ENCODE data around the gene CASKIN1.
A peak's percentile ranks its signal among the peaks of the same experiment; 100 is the strongest.

The CASKIN1 gene

DNA sequence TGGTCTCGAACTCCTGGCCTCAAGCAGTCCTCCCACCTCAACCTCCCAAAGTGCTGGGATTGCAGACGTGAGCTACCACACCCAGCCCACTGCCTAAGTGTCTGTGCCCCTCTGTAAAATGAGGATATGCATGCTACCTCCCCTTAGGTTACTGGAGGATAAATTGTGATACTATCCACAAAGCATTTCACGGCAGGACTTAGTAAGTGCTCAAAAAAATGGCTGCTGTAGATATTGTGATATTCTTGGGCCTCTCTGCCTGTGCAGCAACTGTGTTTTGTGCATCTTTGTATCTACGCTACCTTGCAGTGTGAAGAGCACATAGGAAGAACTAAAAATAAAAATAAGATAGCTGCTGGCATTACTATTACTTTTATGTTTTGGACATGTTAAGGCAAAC, 1.9 kb upstream of the CASKIN1 start:
- DNase-seq (ENCODE audit: extremely low spot score, insufficient read length, low read depth) = no peak
- no peak for FAIRE-seq

- no peak for FAIRE-seq
Measured at GRCh38 chr16:2197765-2198164, 1.4 kb upstream of the CASKIN1 start.

DNA sequence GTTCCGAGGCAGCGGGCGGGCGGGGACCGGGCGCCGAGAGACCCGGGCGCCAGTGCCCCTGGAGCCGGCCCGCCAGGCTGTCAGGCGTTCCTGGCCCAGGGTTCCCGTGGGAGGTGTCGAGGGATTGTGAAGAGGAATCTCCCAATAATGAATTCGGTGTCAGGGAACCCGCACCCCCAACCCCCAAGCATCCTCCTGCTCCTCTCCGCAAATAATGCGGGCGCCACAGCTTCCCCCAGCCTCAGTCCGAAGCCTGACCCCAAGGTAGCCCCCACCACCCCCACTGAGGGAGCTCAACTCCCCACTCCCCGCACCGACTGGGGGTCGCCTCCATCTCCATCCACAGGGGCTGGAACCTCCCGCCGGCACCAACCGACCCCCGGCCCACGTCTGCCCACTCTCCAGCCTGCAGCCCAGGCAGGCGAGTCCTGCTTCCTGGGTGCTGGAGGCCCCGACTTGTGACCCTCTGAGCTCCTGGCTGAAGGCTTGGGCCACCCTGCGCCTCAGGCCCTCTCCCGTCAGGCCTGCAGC, 641 bp upstream of the CASKIN1 start:
- no peak for FAIRE-seq
- DNase-seq (ENCODE audit: extremely low spot score, insufficient read length, low read depth) = no peak

More at GRCh38 chr16:2197765-2198164, 1.4 kb upstream of the CASKIN1 start:
- DNase-seq (ENCODE audit: extremely low spot score, insufficient read length, low read depth) = no peak

GRCh38 chr16:2195322-2196161, 863 bp downstream of the CASKIN1 start:
- FAIRE-seq = no peak
- no peak for DNase-seq (ENCODE audit: extremely low spot score, insufficient read length, low read depth)

GRCh38 chr16:2194852-2195321, 1.5 kb downstream of the CASKIN1 start:
- peak; percentile 39 for DNase-seq (ENCODE audit: extremely low spot score, insufficient read length, low read depth)
- FAIRE-seq = peak; percentile 77

DNA sequence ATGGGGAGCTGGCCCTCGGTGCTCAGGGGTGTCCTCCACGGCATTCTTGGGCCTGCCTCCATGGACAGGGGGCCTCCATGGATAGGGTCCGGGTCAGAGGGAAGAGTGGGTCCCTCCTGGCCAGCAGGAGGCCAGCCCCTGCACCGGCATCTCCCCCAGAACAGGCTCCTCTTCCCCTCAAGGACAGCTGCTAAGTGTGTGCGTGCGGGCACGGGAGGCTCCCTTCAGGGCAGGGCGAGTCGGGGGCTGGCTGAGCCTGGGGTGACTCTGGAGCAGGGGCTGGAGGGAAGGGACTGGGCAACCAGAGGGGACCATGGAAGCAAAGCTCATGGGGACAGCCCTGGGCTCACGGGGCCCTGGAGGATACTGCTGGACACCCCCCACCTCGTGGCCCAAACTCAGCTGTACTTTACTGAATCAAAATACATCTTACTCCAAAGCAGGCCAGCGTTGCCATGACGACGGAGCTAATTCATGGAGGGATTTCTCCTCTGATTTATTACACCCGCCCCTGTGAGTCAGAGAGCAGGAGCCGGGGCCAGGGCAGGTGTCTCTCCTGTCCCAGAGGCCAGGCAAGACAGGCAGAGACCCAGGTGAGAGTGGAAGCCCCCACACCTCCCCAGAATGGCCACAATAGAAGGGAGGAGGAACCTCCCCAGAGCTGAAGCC, 2.1 kb downstream of the CASKIN1 start:
- DNase-seq (ENCODE audit: extremely low spot score, insufficient read length, low read depth) (no peak), FAIRE-seq (no peak)

DNA sequence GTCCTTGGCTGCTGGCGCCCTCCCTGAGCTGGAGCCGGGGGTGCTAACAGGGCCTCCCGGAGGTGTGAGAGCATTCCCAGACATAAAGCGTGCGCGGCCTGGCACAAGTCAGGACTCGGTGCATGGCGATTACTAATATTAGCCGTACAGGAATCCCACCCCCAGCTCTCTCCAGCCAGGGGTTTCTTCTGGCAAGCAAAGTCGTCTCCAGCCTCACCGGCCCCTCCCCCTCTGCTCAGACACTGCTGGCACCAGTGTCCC, 5.0 kb downstream of the CASKIN1 start:
- DNase-seq (ENCODE audit: extremely low spot score, insufficient read length, low read depth) (no peak), FAIRE-seq (no peak)

DNA sequence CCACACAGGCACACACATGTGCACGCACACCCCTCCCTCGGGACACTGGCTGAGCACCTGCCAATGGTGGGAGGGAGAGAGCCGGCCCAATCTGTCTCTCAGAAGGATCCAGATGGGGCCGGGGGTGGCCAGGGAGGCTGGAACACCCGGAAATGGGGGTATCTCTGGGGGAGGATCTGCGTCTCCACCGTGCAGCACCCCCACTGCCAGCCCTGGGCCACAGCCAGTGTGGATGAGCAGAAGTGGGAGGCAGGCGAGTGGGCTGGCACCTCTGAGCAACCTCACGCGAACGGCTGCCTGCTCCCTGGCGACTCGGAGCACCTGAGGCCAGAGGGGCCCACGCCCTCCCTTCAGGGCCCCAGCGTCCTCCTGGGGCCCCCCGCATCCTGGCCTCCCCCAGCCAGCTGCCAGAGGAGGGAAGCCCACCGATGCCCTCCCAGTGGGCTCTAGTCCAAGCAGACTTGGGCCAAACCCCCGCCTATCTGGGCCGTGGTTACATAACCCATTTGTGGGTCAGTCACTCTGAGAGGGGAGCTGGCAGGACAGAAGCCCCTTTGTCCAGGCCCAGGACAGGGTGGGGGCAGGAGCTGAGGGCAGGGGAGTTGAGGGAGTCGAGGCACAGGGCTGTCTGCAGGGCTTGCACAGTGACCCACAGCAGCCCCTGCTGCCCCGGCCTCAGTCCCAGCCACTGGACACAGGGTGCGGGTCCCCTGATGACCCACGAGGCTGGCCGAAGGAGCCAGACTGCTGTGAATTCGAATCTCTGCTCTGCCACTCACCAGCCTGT, 5.6 kb downstream of the CASKIN1 start:
- no peak for FAIRE-seq
- no peak for DNase-seq (ENCODE audit: extremely low spot score, insufficient read length, low read depth)

DNA sequence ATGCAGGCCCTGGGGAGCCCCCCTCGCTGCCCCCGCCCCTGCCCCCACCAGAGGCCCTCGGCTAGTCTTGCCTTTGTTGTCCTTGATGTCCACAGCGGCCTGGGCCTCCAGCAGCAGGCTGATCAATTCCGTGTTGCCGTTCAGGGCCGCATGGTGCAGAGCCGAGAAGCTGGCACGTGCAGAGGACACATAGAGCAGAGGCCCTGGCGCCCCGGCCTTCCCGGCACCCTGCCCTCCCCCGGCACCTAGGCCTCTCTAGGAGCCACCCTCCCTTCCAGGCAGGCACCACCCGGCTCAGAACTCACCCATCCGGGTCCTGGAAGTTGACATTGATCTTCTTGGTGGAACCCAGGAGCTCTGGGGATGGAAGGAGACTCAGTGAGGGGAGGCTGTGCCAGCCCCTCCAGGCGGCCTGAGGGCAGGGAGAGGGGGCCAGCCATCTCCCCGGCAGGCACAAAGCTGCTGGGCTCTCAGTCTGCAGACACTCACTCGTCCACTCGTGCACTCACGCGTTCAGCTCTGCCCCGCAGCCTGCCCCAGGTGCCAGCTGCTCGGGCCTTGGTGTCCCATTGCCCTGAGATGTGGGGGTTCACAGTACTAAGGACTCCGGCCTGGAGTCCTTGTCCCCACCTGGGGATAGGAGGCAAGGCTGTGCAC, 6.3 kb downstream of the CASKIN1 start:
- FAIRE-seq (no peak), DNase-seq (ENCODE audit: extremely low spot score, insufficient read length, low read depth) (no peak)

- FAIRE-seq (no peak), DNase-seq (ENCODE audit: extremely low spot score, insufficient read length, low read depth) (no peak)
Measured at GRCh38 chr16:2189252-2189893, 7.0 kb downstream of the CASKIN1 start.

DNA sequence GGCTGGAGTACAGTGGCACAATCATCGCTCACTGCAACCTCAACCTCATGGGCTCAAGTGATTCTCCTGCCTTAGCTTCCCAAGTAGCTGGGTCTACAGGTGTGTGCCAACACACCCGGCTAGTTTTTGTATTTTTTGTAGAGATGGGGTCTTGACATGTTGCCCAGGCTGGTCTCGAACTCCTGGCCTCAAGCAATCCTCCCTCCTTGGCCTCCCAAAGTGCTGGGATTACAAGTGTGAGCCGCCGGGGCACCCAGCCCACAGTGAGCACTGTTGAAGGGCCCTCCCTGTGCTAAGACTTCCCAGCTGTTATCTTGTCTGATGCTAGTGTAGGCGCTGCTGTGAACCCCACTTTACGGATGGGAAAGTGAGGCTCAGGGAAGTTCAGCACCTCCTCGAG, 8.0 kb downstream of the CASKIN1 start:
- FAIRE-seq (no peak), DNase-seq (ENCODE audit: extremely low spot score, insufficient read length, low read depth) (no peak)

DNA sequence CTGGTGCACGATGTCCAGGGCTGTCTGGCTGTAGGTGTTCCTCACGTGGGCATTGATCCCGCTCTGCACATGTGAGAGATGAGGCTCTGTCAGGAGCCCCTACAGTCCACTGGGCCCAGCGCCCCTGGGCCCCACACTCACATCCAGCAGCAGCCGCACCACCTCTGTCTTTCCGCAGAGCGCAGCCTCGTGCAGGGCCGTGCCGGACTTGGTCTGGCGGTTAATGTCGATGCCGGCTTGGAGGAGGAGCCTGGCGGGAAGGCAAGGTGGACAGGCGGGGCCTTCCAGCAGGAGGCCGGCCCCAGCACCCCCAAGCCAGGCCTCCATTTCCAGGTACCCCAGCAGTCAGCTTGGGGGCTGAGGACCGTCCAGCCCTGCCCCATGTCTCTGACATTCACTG, 9.2 kb downstream of the CASKIN1 start:
- no peak for FAIRE-seq
- DNase-seq (ENCODE audit: extremely low spot score, insufficient read length, low read depth) = no peak

- DNase-seq (ENCODE audit: extremely low spot score, insufficient read length, low read depth) (no peak), FAIRE-seq (no peak)
Measured at GRCh38 chr16:2186505-2186904, 9.9 kb downstream of the CASKIN1 start.

DNA sequence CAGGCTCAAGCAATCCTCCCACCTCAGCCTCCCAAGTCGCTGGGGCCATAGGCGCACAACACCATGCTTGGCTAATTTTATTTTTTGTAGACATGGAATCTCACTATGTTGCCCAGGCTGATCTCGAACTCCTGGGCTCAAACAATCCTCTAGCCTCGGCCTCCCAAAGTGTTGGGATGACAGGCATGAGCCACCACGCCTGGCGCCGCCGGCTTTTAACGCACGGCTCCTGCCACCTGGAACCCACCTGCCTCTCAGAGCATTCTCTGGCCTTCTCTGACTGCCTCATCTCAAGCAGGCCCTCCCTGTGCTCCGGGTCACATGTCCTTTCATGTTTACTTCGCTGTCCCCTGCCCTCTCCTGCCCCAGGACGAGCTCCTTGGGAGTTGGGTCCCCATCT, 10.3 kb downstream of the CASKIN1 start:
- no peak for FAIRE-seq
- DNase-seq (ENCODE audit: extremely low spot score, insufficient read length, low read depth) = no peak

DNA sequence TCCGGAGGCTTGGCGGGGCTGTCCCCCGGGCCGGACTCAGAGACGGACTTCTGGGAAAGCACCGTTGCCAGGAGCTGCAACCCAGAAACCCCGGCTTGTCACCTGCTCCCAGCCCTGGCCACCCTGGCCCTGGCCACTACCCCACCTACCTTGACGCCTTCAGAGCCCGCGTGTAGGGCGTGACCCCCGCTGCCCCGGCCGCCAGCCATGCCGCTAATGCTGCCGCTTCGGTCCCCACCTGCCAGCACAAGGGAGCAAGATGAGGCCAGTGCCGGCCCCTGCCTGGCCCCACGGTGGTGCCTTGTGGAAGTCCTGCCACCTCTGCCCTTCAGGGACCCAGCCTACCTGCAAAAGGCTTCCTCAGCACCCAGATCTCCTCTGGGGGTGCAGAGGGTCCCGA, 11.4 kb downstream of the CASKIN1 start:
- DNase-seq (ENCODE audit: extremely low spot score, insufficient read length, low read depth) (no peak), FAIRE-seq (no peak)

DNA sequence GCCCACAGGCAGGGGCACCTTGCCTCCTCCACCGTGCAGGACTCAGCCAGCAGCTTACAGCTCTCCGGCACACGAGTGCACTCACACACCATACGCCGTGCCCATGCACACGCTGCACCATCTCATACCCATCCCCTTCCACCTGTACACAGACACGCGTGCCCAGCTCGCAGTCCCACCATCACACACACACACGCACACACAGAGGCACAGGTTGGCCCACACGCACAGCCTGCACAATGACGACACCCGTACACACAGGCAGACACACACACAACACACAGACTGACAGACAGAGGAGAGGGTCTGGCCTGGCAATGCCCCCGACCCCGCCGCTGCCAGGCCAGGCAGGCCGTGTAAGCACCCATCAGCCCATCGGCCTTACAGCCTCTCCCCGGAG, 12.1 kb downstream of the CASKIN1 start:
- no peak for FAIRE-seq

DNA sequence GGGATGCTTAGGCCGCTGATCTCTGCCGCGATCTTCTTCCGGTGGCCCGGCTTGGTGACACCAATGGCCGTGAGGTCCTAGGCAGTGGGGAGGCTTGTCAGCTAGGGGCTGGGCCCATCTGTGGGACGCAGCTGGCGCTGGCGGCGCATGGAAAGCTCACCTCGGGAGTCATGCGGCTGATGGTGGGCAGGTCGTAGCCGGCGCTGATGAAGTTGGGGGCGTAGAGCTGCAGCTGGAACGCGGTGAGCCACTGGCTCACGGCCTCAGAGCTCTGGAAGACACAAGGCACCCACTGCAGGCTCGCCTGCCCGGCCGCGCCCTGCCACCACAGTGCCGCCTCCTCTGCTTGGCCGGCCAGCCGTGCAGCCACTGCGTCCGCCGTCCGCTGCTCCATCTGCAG, 12.7 kb downstream of the CASKIN1 start:
- no peak for DNase-seq (ENCODE audit: extremely low spot score, insufficient read length, low read depth)
- no peak for FAIRE-seq

More for the DNA sequence above, 12.1 kb downstream of the CASKIN1 start:
- DNase-seq (ENCODE audit: extremely low spot score, insufficient read length, low read depth) = no peak

DNA sequence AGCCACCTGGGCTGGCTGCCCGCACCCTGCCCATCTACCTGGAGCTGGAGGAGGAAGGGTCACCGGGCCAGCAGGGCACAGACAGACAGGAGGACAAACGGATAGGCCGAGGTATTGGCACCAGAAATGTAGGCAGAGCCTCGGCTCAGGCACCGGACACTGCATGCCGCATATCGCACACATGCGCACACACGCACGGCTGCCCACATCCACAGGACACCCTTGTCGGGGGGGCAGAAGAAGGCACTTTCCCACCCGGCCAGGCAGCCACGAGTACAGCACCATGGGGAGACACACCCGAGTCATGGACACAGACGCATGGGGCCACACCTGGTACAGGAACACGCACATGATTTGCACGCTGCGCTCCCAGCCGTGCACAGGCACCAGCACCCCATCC, 14.5 kb downstream of the CASKIN1 start:
- DNase-seq (ENCODE audit: extremely low spot score, insufficient read length, low read depth) (no peak), FAIRE-seq (no peak)

- no peak for FAIRE-seq
- no peak for DNase-seq (ENCODE audit: extremely low spot score, insufficient read length, low read depth)
Measured at GRCh38 chr16:2180962-2181923, 15.2 kb downstream of the CASKIN1 start.
